ENCODE measurements around the gene FLAD1. TPM values are rescaled to one million over a fixed set of nuclear protein-coding genes. Genes with fewer than 3 reads are reported as not detected.

FLAD1 gene
- total RNA-seq, 2 experiments from 2014 or later = 34.7 to 35.1 TPM

DNA sequence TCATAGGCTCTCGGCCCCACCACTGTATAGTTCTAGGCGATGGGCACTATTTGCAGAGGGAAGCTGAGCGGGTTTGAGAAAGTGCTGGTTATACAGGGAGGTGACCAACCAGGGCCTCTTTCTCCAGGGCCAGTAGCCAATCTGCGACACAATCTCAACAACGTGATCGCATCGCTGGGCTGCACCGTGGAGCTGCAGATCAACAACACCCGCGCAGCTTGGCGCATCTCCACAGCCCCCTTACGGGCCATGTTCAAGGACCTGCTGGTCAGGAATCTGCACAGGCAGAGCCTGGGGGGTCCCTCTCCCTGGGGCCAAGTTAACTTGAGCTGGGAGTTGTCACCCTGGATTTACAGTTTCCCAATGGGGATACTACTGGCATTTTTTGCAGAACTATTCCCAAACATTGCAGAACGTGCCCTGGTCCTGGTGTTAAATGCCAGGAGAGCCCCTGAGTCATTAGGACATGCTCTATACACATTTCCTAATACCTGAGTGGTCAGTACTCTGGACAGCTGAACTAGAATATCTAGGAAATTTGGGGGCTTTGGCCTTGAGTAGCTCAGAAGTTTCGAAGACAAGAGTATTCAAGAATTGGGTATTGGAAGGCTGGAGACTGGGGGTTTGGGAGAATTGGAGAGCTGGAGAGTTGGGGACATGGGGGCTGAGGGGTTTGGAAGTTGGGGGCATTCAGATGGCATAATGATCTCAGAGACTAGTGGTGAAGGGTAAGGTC is 57.4 kb downstream of the FLAD1 start:
- POLR2A ChIA-PET = interaction anchor here (2.1 kb wide), 1 partner anchor 11 kb away, joined by 9 read pairs; the partner anchor contains the start of gene ADAM15
- no peaks in the 10 kb centered on the region for H3K9me3 Mint-ChIP-seq
- DNase-seq = no peak
- CTCF ChIA-PET = interaction anchor here (1.0 to 12.9 kb wide), 4 partner anchors 11 to 57 kb away, joined by 3 to 107 read pairs (median 10); partner anchors contain the start of genes ADAM15 and FLAD1
- no peak overlapping the region for H3K27ac Mint-ChIP-seq
- H3K36me3 Mint-ChIP-seq (ENCODE audit: low read depth) = no peaks in the 10 kb centered on the region
- peaks cover 18% of the 10 kb centered on the region for H3K4me1 Mint-ChIP-seq
- H3K27me3 Mint-ChIP-seq = peaks cover 14% of the 10 kb centered on the region
- H3K4me3 Mint-ChIP-seq = no peak overlapping the region

Other genes starting within 250 kb of the FLAD1 start
- gene KCNN3, start 113.1 kb upstream of the FLAD1 start, total RNA-seq = under 1 TPM in 1 of 2 experiments, not detected in 1; 0.10 TPM
- 10 to 100 TPM; 40.7 to 41.8 TPM for gene PMVK, start 46.6 kb upstream of the FLAD1 start, total RNA-seq
- 100 to 1,000 TPM; 169 TPM for gene PBXIP1, start 27.2 kb upstream of the FLAD1 start, total RNA-seq
- 10 to 100 TPM; 48.7 to 49.7 TPM for gene PYGO2, start 21.6 kb upstream of the FLAD1 start, total RNA-seq
- gene SHC1, start 12.6 kb upstream of the FLAD1 start, total RNA-seq = 10 to 100 TPM; 80.7 to 80.8 TPM
- 100 to 1,000 TPM; 151 to 162 TPM for gene CKS1B, start 8.7 kb upstream of the FLAD1 start, total RNA-seq
- gene LENEP, start 10.2 kb downstream of the FLAD1 start, total RNA-seq = 1 to 10 TPM in 1 of 2 experiments, under 1 TPM in 1; 0.35 to 1.2 TPM
- 100 to 1,000 TPM; 151 to 152 TPM for gene ZBTB7B, start 19.5 kb downstream of the FLAD1 start, total RNA-seq
- gene DCST2, start 50.4 kb downstream of the FLAD1 start, total RNA-seq = under 1 TPM; 0.18 to 0.40 TPM
- gene DCST1, start 50.5 kb downstream of the FLAD1 start, total RNA-seq = not detected
- 10 to 100 TPM; 73.9 to 76.4 TPM for gene ADAM15, start 68.0 kb downstream of the FLAD1 start, total RNA-seq
- 1 to 10 TPM; 6.6 to 8.5 TPM for gene EFNA4, start 80.4 kb downstream of the FLAD1 start, total RNA-seq
- 1 to 10 TPM; 3.9 to 4.9 TPM for gene EFNA3, start 95.5 kb downstream of the FLAD1 start, total RNA-seq
- gene EFNA1, start 144.5 kb downstream of the FLAD1 start, total RNA-seq = not detected
- 10 to 100 TPM; 50.4 to 52.6 TPM for gene SLC50A1, start 152.5 kb downstream of the FLAD1 start, total RNA-seq
- 10 to 100 TPM; 80.2 to 80.6 TPM for gene DPM3, start 157.2 kb downstream of the FLAD1 start, total RNA-seq
- gene KRTCAP2, start 190.0 kb downstream of the FLAD1 start, total RNA-seq = 100 to 1,000 TPM; 203 to 224 TPM
- 10 to 100 TPM; 17.8 to 18.3 TPM for gene TRIM46, start 190.5 kb downstream of the FLAD1 start, total RNA-seq
- gene THBS3, start 224.6 kb downstream of the FLAD1 start, total RNA-seq = 10 to 100 TPM; 30.7 to 32.3 TPM
- gene MTX1, start 225.4 kb downstream of the FLAD1 start, total RNA-seq = 10 to 100 TPM; 41.2 to 43.1 TPM

All from activated CD4-positive, alpha-beta memory T cell treated with anti-CD3 and anti-CD28 coated beads, Interleukin-2, amount 10 ng/mL, durations not matched to agents 7 days and 5 days (primary cell).